Measurements from ENCODE around the gene FNDC3B.

The FNDC3B gene

GRCh38 chr3:172052405-172052804, 13.0 kb downstream of the FNDC3B start:
- DNase-seq (ENCODE audit: low read depth in 3 of 3, low spot score in 1 of 3): no peak

DNA sequence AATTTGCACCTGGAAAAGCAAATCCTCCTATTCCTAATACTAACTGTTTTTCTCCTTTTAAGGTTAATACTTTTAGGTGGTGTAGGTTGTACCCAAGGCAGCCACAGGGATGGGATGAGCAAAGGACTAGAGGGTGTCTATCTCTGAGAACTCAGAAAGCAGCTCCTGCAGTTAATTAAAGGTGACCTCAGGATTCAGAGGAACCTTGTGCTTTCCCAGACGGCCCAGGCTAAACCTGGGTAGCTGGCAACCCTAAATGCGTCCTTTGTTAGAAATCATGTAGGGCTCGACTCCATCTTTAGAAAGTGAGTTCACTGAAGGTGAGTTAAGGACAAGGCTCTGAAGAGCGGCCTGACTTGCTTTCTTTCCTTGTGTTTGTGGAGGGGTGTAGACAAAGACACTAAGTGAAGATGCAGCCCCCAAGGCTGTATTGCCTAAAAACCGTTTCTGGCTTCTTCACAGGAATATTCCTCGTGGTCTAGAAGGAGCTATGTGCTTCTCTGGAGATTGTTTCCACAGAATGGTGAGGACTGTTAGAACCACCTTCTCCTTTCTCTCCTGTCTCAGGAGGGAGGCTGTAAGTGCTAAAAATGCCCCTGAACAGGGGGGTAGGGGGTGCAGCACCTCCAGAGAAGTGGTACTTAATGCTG, 14.9 kb downstream of the FNDC3B start:
- no peak for DNase-seq (ENCODE audit: low read depth in 3 of 3, low spot score in 1 of 3)

DNA sequence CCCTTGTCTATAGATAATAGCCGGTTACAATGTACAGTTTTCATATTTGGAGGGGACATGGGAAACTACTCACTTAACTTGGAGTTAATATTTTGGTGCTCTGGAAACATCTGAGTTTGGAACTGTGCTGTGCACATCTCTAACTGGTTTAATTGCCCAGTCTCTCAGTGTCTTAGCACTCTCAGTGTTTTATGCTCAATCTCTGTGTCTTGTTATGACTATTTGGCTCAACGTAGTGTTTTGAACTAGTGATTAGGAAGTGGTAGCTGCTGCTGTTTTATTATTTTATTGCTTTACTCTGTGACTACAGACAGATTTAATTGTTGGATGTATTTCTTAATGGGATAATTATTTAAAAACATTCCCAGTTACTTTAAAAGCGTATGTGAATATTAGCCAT, 17.0 kb downstream of the FNDC3B start:
- DNase-seq (ENCODE audit: low read depth in 3 of 3, low spot score in 1 of 3): no peak

DNA sequence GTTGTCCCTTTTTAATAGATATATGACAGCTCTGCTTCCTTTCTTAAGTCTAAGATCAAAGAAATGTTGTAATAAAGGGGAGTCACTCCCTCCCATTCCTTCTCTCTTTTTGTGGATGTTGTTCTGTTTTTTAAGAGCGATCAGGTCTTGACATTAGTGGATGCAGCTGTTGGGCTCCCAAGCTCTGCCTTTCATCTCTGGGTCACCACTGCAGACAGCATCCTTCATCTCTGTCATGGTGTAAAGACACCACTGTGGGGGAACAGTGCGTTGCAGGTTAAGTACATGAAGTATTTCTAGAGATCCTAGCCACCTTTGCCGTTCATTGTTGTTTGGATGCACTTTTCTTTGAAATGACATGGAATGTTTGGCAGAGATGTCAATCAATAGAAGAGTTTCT, 17.7 kb downstream of the FNDC3B start:
- DNase-seq (ENCODE audit: low read depth in 3 of 3, low spot score in 1 of 3): no peak

GRCh38 chr3:172057624-172058327, 18.4 kb downstream of the FNDC3B start:
- no peak for DNase-seq (ENCODE audit: low read depth in 3 of 3, low spot score in 1 of 3)

GRCh38 chr3:172059532-172059931, 20.2 kb downstream of the FNDC3B start:
- DNase-seq (ENCODE audit: low read depth in 3 of 3, low spot score in 1 of 3): no peak

- no peak for DNase-seq (ENCODE audit: low read depth in 3 of 3, low spot score in 1 of 3)
These were observed 20.9 kb downstream of the FNDC3B start for GRCh38 chr3:172060234-172060633.

DNA sequence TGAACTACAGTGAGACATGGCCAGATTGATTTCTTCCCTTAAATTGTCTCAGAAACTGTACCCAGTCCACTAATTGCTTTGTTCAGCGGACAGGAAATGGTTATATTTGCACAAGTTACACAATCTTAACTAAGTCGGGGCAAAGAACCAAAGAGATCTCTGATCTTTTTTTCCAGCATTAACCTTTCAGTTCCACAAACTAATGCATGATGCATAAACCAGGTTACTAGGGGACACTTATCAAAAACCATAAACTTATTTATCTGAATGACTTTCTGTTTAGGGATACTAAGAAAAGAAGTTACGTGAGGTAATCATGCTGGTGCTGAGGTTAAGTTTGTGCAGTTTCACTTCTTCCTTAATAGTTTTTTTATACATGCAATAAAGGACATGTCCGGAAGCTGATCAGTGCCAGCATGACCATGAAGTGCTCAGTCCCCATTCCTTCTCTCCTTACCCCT, 22.4 kb downstream of the FNDC3B start:
- no peak for DNase-seq (ENCODE audit: low read depth in 3 of 3, low spot score in 1 of 3)

DNA sequence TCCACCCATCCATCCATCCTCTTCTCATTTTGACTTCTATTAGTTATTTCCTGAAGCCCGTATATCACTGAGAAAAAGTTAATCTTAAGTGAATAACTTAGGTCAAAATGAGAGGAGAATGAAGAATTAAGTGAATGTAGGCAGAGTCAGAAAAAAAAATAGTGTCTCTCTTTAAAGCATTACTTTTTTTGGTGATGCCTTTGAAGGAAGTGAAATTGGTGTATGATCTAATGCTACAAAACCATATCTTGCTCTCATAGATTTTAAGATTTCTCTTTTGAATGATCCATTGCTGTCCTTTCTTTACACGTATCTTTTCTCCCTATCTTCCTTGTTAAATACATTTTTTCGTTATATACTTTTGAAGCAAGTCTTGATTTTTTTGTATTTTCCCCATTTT, 23.4 kb downstream of the FNDC3B start:
- DNase-seq (ENCODE audit: low read depth in 3 of 3, low spot score in 1 of 3): no peak

GRCh38 chr3:172063456-172064432, 24.4 kb downstream of the FNDC3B start:
- DNase-seq (ENCODE audit: low read depth in 3 of 3, low spot score in 1 of 3): no peak

GRCh38 chr3:172065527-172065926, 26.1 kb downstream of the FNDC3B start:
- no peak for DNase-seq (ENCODE audit: low read depth in 3 of 3, low spot score in 1 of 3)

GRCh38 chr3:172065967-172066762, 26.8 kb downstream of the FNDC3B start:
- DNase-seq (ENCODE audit: low read depth in 3 of 3, low spot score in 1 of 3): no peak

GRCh38 chr3:172066880-172067796, 27.8 kb downstream of the FNDC3B start:
- no peak for DNase-seq (ENCODE audit: low read depth in 3 of 3, low spot score in 1 of 3)

DNA sequence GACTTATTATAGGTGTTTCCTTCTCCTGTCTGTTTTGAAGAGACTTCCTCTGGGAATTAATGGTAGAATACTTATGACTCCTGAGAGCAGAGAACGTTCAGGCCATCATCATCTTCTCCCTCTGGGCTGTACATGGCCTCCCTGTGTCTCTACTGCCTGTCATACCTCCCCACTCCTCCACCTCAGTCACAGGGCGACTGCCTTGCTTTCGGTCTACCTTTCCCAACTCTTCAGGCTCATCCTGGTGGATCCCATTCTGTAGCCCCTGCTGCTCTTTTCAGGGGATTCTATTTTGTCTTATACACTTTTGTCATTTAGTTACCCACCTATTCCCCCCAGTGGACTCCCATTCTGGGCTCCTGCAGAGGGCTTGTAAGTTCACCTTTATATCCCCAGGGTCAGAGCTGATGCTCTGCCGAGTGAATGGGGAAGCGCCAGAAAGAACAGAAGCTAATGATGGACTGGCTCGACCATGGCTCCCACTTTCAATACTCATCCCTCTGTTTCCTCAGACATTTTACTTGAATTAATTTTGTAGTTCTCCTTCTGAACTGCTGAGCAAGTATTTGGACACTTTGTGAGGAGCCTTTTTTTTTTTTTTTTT, 28.6 kb downstream of the FNDC3B start:
- DNase-seq (ENCODE audit: low read depth in 3 of 3, low spot score in 1 of 3): no peak

- no peak for DNase-seq (ENCODE audit: low read depth in 3 of 3, low spot score in 1 of 3)
These were observed 29.6 kb downstream of the FNDC3B start for GRCh38 chr3:172068977-172069376.

DNA sequence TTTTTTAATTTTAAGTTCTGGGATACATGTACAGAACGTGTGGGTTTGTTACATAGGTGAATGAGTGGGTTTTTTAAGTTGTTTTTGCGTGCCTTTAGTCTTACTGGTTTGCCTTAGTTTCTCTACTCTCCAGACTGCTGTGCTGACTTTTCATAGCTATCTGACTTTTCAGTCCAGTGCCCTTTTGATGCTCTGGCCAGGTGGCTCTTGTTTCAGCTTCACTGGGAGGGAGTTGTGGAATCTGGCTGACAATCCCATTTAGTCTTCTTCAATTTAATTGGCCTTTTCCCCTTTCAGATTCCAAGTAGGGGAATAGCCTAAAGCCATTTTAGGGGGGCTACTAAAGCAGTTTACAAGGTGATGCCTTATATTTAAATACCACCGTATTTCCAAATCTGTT, 30.1 kb downstream of the FNDC3B start:
- DNase-seq (ENCODE audit: low read depth in 3 of 3, low spot score in 1 of 3): no peak

DNA sequence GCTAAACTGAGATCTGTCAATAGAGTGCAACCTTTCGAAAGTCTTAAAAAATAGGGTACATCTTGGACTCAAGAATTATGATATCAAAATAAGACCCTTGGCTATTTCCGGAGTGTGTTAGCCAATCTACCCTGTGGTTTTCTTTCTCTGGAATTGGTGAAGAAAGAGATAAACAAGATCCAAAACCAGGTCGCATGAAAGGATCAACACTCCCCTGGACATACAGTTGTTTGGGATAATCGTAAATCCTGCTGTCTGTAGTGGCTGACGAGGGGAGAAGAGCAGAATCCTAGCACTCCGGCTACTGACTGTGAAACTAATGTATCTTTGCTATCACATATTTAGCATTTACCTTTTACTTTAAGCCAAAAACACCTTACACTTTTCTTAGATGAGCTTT, 30.9 kb downstream of the FNDC3B start:
- DNase-seq (ENCODE audit: low read depth in 3 of 3, low spot score in 1 of 3): no peak

GRCh38 chr3:172070802-172071201, 31.4 kb downstream of the FNDC3B start:
- DNase-seq (ENCODE audit: low read depth in 3 of 3, low spot score in 1 of 3): no peak

DNA sequence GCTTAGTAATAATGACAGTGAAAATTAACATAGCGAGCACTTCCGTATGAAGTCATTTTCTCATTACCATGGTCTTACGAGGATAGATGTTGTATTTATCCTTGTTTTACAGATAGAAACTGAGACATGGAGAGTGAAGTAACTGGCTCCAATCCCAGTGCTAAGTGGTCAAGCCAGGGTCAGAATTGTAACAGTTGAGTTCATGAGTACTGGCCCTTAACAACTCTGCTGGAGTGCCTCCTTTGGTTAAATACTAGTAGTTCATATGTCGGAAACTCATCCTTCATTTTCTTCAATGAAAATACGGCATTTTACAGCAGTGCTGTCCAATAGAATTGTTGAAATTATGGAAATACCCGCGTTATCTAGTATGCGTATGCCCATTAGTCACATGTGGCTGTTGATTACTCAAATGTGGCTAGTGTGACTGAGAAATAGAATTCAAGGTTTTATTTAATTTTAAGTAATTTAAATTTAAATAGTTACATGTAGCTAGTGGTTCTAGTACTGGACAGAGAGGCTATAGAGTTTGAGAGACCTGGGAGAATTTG, 32.5 kb downstream of the FNDC3B start:
- DNase-seq (ENCODE audit: low read depth in 3 of 3, low spot score in 1 of 3): no peak
